ENCODE measurements around the gene CLCF1.
A peak's percentile ranks its signal among the peaks of the same experiment; 100 is the strongest.

CLCF1 gene

GRCh38 chr11:67355794-67356386 lies 17.5 kb downstream of the CLCF1 start:
- peak overlapping the region; percentile 89 to 96 for H3K9ac ChIP-seq (ENCODE audit: low read depth in 1 of 2, low read length in 2 of 2)

GRCh38 chr11:67355023-67355793 lies 18.2 kb downstream of the CLCF1 start:
- H3K4me3 ChIP-seq (ENCODE audit: low read depth in 1 of 2, low read length in 2 of 2) = peak overlapping the region; percentile 41 to 53
- peak overlapping the region; percentile 89 to 96 for H3K9ac ChIP-seq (ENCODE audit: low read depth in 1 of 2, low read length in 2 of 2)
- H3K27ac ChIP-seq (ENCODE audit: low read depth, low read length) = peak overlapping the region; percentile 99
- H3K4me1 ChIP-seq (ENCODE audit: control insufficient read depth in 1 of 2, insufficient read depth in 2 of 2, low read length in 2 of 2) = peaks cover 52 to 56% of the 10 kb centered on the region in 2 donors
- no peaks in the 10 kb centered on the region for H3K36me3 ChIP-seq (ENCODE audit: control insufficient read depth in 1 of 2, insufficient read depth in 2 of 2, low read length in 2 of 2)
- no peaks in the 10 kb centered on the region for H3K27me3 ChIP-seq (ENCODE audit: control insufficient read depth in 1 of 2, insufficient read depth in 2 of 2, low read length in 2 of 2)
- H3K9me3 ChIP-seq (ENCODE audit: control insufficient read depth in 1 of 2, low read length in 2 of 2) = no peaks in the 10 kb centered on the region

More at GRCh38 chr11:67355794-67356386, 17.5 kb downstream of the CLCF1 start:
- no peaks in the 10 kb centered on the region for H3K36me3 ChIP-seq (ENCODE audit: control insufficient read depth in 1 of 2, insufficient read depth in 2 of 2, low read length in 2 of 2)
- peak overlapping the region in 1 of 2 donors; percentile 57 for H3K4me3 ChIP-seq (ENCODE audit: low read depth in 1 of 2, low read length in 2 of 2)
- H3K9me3 ChIP-seq (ENCODE audit: control insufficient read depth in 1 of 2, low read length in 2 of 2) = no peaks in the 10 kb centered on the region
- no peaks in the 10 kb centered on the region for H3K27me3 ChIP-seq (ENCODE audit: control insufficient read depth in 1 of 2, insufficient read depth in 2 of 2, low read length in 2 of 2)
- H3K27ac ChIP-seq (ENCODE audit: low read depth, low read length) = peak overlapping the region; percentile 99
- peaks cover 51 to 54% of the 10 kb centered on the region in 2 donors for H3K4me1 ChIP-seq (ENCODE audit: control insufficient read depth in 1 of 2, insufficient read depth in 2 of 2, low read length in 2 of 2)

GRCh38 chr11:67354075-67355022 lies 19.0 kb downstream of the CLCF1 start:
- H3K36me3 ChIP-seq (ENCODE audit: control insufficient read depth in 1 of 2, insufficient read depth in 2 of 2, low read length in 2 of 2) = no peaks in the 10 kb centered on the region
- H3K27ac ChIP-seq (ENCODE audit: low read depth, low read length) = peak overlapping the region; percentile 99
- H3K4me1 ChIP-seq (ENCODE audit: control insufficient read depth in 1 of 2, insufficient read depth in 2 of 2, low read length in 2 of 2) = peaks cover 52 to 57% of the 10 kb centered on the region in 2 donors
- no peaks in the 10 kb centered on the region for H3K9me3 ChIP-seq (ENCODE audit: control insufficient read depth in 1 of 2, low read length in 2 of 2)
- H3K27me3 ChIP-seq (ENCODE audit: control insufficient read depth in 1 of 2, insufficient read depth in 2 of 2, low read length in 2 of 2) = no peaks in the 10 kb centered on the region
- peak overlapping the region; percentile 89 to 96 for H3K9ac ChIP-seq (ENCODE audit: low read depth in 1 of 2, low read length in 2 of 2)
- H3K4me3 ChIP-seq (ENCODE audit: low read depth in 1 of 2, low read length in 2 of 2) = peak overlapping the region; percentile 76 to 82

- peak within 1 kb of the TSS; percentile 76 to 82 for H3K4me3 ChIP-seq (ENCODE audit: low read depth in 1 of 2, low read length in 2 of 2)
- no peaks in the 10 kb centered on the region for H3K9me3 ChIP-seq (ENCODE audit: control insufficient read depth in 1 of 2, low read length in 2 of 2)
- H3K27me3 ChIP-seq (ENCODE audit: control insufficient read depth in 1 of 2, insufficient read depth in 2 of 2, low read length in 2 of 2) = no peaks in the 10 kb centered on the region
- H3K9ac ChIP-seq (ENCODE audit: low read depth in 1 of 2, low read length in 2 of 2) = peak within 1 kb of the TSS; percentile 90 to 96
- H3K4me1 ChIP-seq (ENCODE audit: control insufficient read depth in 1 of 2, insufficient read depth in 2 of 2, low read length in 2 of 2) = peaks cover 54 to 66% of the 10 kb centered on the region in 2 donors
- H3K27ac ChIP-seq (ENCODE audit: low read depth, low read length) = peak within 1 kb of the TSS; percentile 99
- H3K36me3 ChIP-seq (ENCODE audit: control insufficient read depth in 1 of 2, insufficient read depth in 2 of 2, low read length in 2 of 2) = no peaks in the 10 kb centered on the region
Observed at GRCh38 chr11:67353317-67354074, 19.9 kb downstream of the CLCF1 start, which contains the start of gene POLD4. Gene POLD4, minus strand, starts transcription at chr11:67353546. Its CDS starts 147 bp downstream, at chr11:67353399.

GRCh38 chr11:67352546-67353316 lies 20.7 kb downstream of the CLCF1 start:
- Histone ChIP-seq H3K4me3 (ENCODE audit: low read depth in 1 of 2, low read length in 2 of 2) (peak overlapping the region; percentile 76 to 82), H3K27me3 (ENCODE audit: control insufficient read depth in 1 of 2, insufficient read depth in 2 of 2, low read length in 2 of 2) (no peaks in the 10 kb centered on the region), H3K9ac (ENCODE audit: low read depth in 1 of 2, low read length in 2 of 2) (peak overlapping the region; percentile 90 to 96), H3K9me3 (ENCODE audit: control insufficient read depth in 1 of 2, low read length in 2 of 2) (no peaks in the 10 kb centered on the region), H3K27ac (ENCODE audit: low read depth, low read length) (peak overlapping the region; percentile 99), H3K4me1 (ENCODE audit: control insufficient read depth in 1 of 2, insufficient read depth in 2 of 2, low read length in 2 of 2) (peaks cover 61 to 74% of the 10 kb centered on the region in 2 donors), H3K36me3 (ENCODE audit: control insufficient read depth in 1 of 2, insufficient read depth in 2 of 2, low read length in 2 of 2) (no peaks in the 10 kb centered on the region)

GRCh38 chr11:67351275-67352005 lies 22.0 kb downstream of the CLCF1 start:
- Histone ChIP-seq H3K4me3 (ENCODE audit: low read depth in 1 of 2, low read length in 2 of 2) (peak overlapping the region in 1 of 2 donors; percentile 36), H3K27me3 (ENCODE audit: control insufficient read depth in 1 of 2, insufficient read depth in 2 of 2, low read length in 2 of 2) (no peaks in the 10 kb centered on the region)

GRCh38 chr11:67349928-67350465 lies 23.4 kb downstream of the CLCF1 start:
- Histone ChIP-seq H3K4me1 (ENCODE audit: control insufficient read depth in 1 of 2, insufficient read depth in 2 of 2, low read length in 2 of 2) (peaks cover 51 to 67% of the 10 kb centered on the region in 2 donors), H3K27ac (ENCODE audit: low read depth, low read length) (no peak overlapping the region), H3K36me3 (ENCODE audit: control insufficient read depth in 1 of 2, insufficient read depth in 2 of 2, low read length in 2 of 2) (no peaks in the 10 kb centered on the region), H3K4me3 (ENCODE audit: low read depth in 1 of 2, low read length in 2 of 2) (no peak overlapping the region), H3K9ac (ENCODE audit: low read depth in 1 of 2, low read length in 2 of 2) (no peak overlapping the region), H3K27me3 (ENCODE audit: control insufficient read depth in 1 of 2, insufficient read depth in 2 of 2, low read length in 2 of 2) (no peaks in the 10 kb centered on the region), H3K9me3 (ENCODE audit: control insufficient read depth in 1 of 2, low read length in 2 of 2) (no peaks in the 10 kb centered on the region)

More at GRCh38 chr11:67351275-67352005, 22.0 kb downstream of the CLCF1 start:
- Histone ChIP-seq H3K9me3 (ENCODE audit: control insufficient read depth in 1 of 2, low read length in 2 of 2) (no peaks in the 10 kb centered on the region), H3K36me3 (ENCODE audit: control insufficient read depth in 1 of 2, insufficient read depth in 2 of 2, low read length in 2 of 2) (no peaks in the 10 kb centered on the region), H3K27ac (ENCODE audit: low read depth, low read length) (peak overlapping the region; percentile 4), H3K4me1 (ENCODE audit: control insufficient read depth in 1 of 2, insufficient read depth in 2 of 2, low read length in 2 of 2) (peaks cover 52 to 67% of the 10 kb centered on the region in 2 donors), H3K9ac (ENCODE audit: low read depth in 1 of 2, low read length in 2 of 2) (peak overlapping the region; percentile 28 to 39)

- Histone ChIP-seq H3K27me3 (ENCODE audit: control insufficient read depth in 1 of 2, insufficient read depth in 2 of 2, low read length in 2 of 2) (no peaks in the 10 kb centered on the region), H3K9ac (ENCODE audit: low read depth in 1 of 2, low read length in 2 of 2) (no peak overlapping the region), H3K27ac (ENCODE audit: low read depth, low read length) (no peak overlapping the region), H3K9me3 (ENCODE audit: control insufficient read depth in 1 of 2, low read length in 2 of 2) (no peaks in the 10 kb centered on the region), H3K4me3 (ENCODE audit: low read depth in 1 of 2, low read length in 2 of 2) (no peak overlapping the region), H3K36me3 (ENCODE audit: control insufficient read depth in 1 of 2, insufficient read depth in 2 of 2, low read length in 2 of 2) (no peaks in the 10 kb centered on the region), H3K4me1 (ENCODE audit: control insufficient read depth in 1 of 2, insufficient read depth in 2 of 2, low read length in 2 of 2) (peaks cover 47 to 62% of the 10 kb centered on the region in 2 donors)
Observed at GRCh38 chr11:67349457-67349856, 23.9 kb downstream of the CLCF1 start.
